OCI-LY3 (cell line): ENCODE measurements around the gene SIAE.

Experiments
- H2AFZ ChIP-seq: fragments of 200-600, 300-600 bp; shearing (Covaris generic); 2 replicates; pipeline ENCODE4 v1.6.0; 2014; ENCODE audit warnings: antibody characterized with exemption, low read depth, low read length
- H3K27ac ChIP-seq: fragments of 200-600, 300-600 bp; sonication (generic); 2 replicates; pipeline ENCODE4 v1.5.1; 2014; ENCODE audit warnings: mild to moderate bottlenecking, low read length, moderate library complexity, mixed read lengths
- H3K27me3 ChIP-seq: fragments of 200-600, 300-600 bp; sonication (generic); 2 replicates; pipeline ENCODE4 v1.6.1; 2014; ENCODE audit warnings: low read depth, low read length, mixed read lengths
- H3K36me3 ChIP-seq: fragments of 200-600, 300-600 bp; sonication (generic); replicated peaks from 2 replicates; pipeline ENCODE3; 2014; ENCODE audit warnings: low read depth, low read length, mixed read lengths
- H3K4me1 ChIP-seq: fragments of 300-600, 200-600 bp; sonication (generic); 2 replicates; pipeline ENCODE4 v1.6.1; 2014; ENCODE audit warnings: low read length, mixed read lengths
- H3K4me2 ChIP-seq: fragments of 200-600, 300-600 bp; sonication (generic); 2 replicates; pipeline ENCODE4 v1.6.1; 2014; ENCODE audit warnings: low read length, mixed read lengths
- H3K4me3 ChIP-seq: fragments of 300-600, 200-600 bp; sonication (generic); 2 replicates; pipeline ENCODE4 v1.5.1; 2014; ENCODE audit warnings: antibody characterized with exemption, mild to moderate bottlenecking, low read length, moderate library complexity
- H3K79me2 ChIP-seq: fragments of 300-600, 200-600 bp; shearing (Covaris generic); 2 replicates; pipeline ENCODE4 v1.6.1; 2014; ENCODE audit warnings: mild to moderate bottlenecking, low read length, mixed read lengths
- H3K9ac ChIP-seq: fragments of 300-600, 200-600 bp; shearing (Covaris generic); 2 replicates; pipeline ENCODE4 v1.6.0; 2014; ENCODE audit warnings: mild to moderate bottlenecking, low read length, moderate library complexity
- H3K9me3 ChIP-seq: fragments of 200-600, 300-600 bp; shearing (Covaris generic); 2 replicates; pipeline ENCODE4 v1.6.1; 2014; ENCODE audit warnings: low read length, mixed read lengths; ENCODE audit not compliant: insufficient read depth
- H4K20me1 ChIP-seq: fragments of 200-600, 300-600 bp; sonication (generic); 2 replicates; pipeline ENCODE4 v1.6.1; 2016; ENCODE audit warnings: low read length, mixed read lengths; ENCODE audit not compliant: insufficient read depth
- CTCF ChIP-seq: fragments of 200-600, 300-600 bp; sonication (generic); IDR thresholded peaks from 2 replicates; pipeline ENCODE4 v1.5.1; 2014; ENCODE audit warnings: antibody characterized with exemption, low read length, low read depth
- EZH2phosphoT487 ChIP-seq: fragments of 200-600 bp; shearing (Covaris generic); IDR thresholded peaks from 2 replicates; pipeline ENCODE4 v1.6.1; 2018; ENCODE audit warnings: antibody characterized with exemption, mixed run types, low read depth

SIAE gene

GRCh38 chr11:124712392-124712791 is 38.9 kb upstream of the SIAE start:
- TF ChIP-seq CTCF (no peak), EZH2phosphoT487 (no peak)
- no peaks in the 10 kb centered on the region for H3K79me2 ChIP-seq

GRCh38 chr11:124707829-124708228 is 34.3 kb upstream of the SIAE start:
- Histone ChIP-seq H3K79me2 (no peaks in the 10 kb centered on the region), H2AFZ (no peak overlapping the region), H4K20me1 (no peaks in the 10 kb centered on the region), H3K4me1 (no peaks in the 10 kb centered on the region), H3K27ac (no peak overlapping the region), H3K4me3 (no peak overlapping the region), H3K9ac (no peak overlapping the region), H3K9me3 (no peaks in the 10 kb centered on the region), H3K27me3 (no peaks in the 10 kb centered on the region), H3K36me3 (no peaks in the 10 kb centered on the region), H3K4me2 (no peak overlapping the region)
- TF ChIP-seq EZH2phosphoT487 (no peak), CTCF (no peak)

More at GRCh38 chr11:124712392-124712791, 38.9 kb upstream of the SIAE start:
- no peaks in the 10 kb centered on the region for H3K36me3 ChIP-seq
- no peaks in the 10 kb centered on the region for H3K4me1 ChIP-seq
- no peak overlapping the region for H3K9ac ChIP-seq
- no peak overlapping the region for H3K4me2 ChIP-seq
- no peak overlapping the region for H2AFZ ChIP-seq
- H3K27me3 ChIP-seq: no peaks in the 10 kb centered on the region
- H3K4me3 ChIP-seq: no peak overlapping the region
- H3K27ac ChIP-seq: no peak overlapping the region
- H3K9me3 ChIP-seq: no peaks in the 10 kb centered on the region
- H4K20me1 ChIP-seq: no peaks in the 10 kb centered on the region

- no peak overlapping the region for H3K27ac ChIP-seq
- no peak for TF ChIP-seq CTCF
- no peak for TF ChIP-seq EZH2phosphoT487
- H3K4me1 ChIP-seq: no peaks in the 10 kb centered on the region
- no peak overlapping the region for H3K4me2 ChIP-seq
- no peak overlapping the region for H2AFZ ChIP-seq
- H3K9me3 ChIP-seq: no peaks in the 10 kb centered on the region
- no peak overlapping the region for H3K9ac ChIP-seq
- H4K20me1 ChIP-seq: no peaks in the 10 kb centered on the region
- no peak overlapping the region for H3K4me3 ChIP-seq
- H3K27me3 ChIP-seq: 0 out of 2 replicates have a peak, but pooled peaks cover 10% of the 10 kb centered on the region
- H3K79me2 ChIP-seq: no peaks in the 10 kb centered on the region
- H3K36me3 ChIP-seq: no peaks in the 10 kb centered on the region
Observed at GRCh38 chr11:124700028-124700427, 26.5 kb upstream of the SIAE start.

- no peaks in the 10 kb centered on the region for H3K9me3 ChIP-seq
- H4K20me1 ChIP-seq: no peaks in the 10 kb centered on the region
- no peak overlapping the region for H3K27ac ChIP-seq
- no peak overlapping the region for H3K9ac ChIP-seq
- no peaks in the 10 kb centered on the region for H3K79me2 ChIP-seq
- no peak overlapping the region for H3K4me2 ChIP-seq
- H2AFZ ChIP-seq: no peak overlapping the region
- 0 out of 2 replicates have a peak, but pooled peaks cover 10% of the 10 kb centered on the region for H3K27me3 ChIP-seq
- H3K4me1 ChIP-seq: no peaks in the 10 kb centered on the region
- TF ChIP-seq EZH2phosphoT487: no peak
- no peak for TF ChIP-seq CTCF
- H3K4me3 ChIP-seq: no peak overlapping the region
- no peaks in the 10 kb centered on the region for H3K36me3 ChIP-seq
Observed at GRCh38 chr11:124699547-124699946, 26.0 kb upstream of the SIAE start.
